ENCODE results near the gene POP5.

DNA sequence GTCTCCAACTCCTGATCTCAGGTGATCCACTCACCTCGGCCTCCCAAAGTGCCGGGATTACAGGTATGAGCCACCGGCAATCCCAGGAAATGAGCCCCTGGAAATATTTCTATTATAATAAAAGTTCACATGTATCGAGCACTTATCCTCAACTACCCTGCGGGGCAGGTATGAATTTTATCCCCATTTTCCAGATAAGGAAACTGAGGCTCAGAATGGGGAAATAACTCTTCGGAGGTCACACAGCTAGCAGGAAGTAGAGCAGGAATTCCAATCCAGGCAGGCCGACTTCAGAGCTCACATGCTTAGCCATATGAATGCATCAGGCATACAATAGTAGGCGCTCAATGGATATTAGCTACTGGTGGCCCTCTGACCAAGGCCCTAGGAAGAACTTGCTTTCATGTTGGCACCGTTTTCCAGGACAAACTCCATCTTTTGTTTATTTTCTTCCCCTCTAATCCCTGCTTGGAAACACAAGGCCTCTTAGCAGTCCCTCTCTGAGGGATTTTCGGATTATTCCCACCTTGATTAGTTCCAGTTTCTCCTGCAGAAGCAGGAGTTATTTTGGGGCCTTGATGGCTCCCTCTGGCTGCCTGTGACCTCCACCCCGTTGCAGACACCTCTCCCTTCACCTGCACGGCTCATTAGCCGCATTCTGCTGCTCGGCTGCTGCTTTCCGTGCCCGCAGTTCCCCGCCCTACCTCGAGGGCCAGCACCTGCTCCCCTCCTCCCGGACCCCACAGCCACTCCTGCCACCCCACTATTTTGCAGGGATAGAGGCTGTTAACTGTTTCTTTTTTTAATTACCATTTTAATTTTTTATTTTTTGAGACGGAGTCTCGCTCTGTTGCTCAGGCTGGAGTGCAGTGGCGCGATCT lies 18.7 kb upstream of the POP5 start:
- TF ChIP-seq, protein P1, sequence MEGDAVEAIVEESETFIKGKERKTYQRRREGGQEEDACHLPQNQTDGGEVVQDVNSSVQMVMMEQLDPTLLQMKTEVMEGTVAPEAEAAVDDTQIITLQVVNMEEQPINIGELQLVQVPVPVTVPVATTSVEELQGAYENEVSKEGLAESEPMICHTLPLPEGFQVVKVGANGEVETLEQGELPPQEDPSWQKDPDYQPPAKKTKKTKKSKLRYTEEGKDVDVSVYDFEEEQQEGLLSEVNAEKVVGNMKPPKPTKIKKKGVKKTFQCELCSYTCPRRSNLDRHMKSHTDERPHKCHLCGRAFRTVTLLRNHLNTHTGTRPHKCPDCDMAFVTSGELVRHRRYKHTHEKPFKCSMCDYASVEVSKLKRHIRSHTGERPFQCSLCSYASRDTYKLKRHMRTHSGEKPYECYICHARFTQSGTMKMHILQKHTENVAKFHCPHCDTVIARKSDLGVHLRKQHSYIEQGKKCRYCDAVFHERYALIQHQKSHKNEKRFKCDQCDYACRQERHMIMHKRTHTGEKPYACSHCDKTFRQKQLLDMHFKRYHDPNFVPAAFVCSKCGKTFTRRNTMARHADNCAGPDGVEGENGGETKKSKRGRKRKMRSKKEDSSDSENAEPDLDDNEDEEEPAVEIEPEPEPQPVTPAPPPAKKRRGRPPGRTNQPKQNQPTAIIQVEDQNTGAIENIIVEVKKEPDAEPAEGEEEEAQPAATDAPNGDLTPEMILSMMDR (conservative IDR thresholded peaks at IDR 0.05; ENCODE audit: low read depth in 2 of 2), result peak; percentile 7 to 23; a peak in 2 of 4 replicates
- no peak for TF ChIP-seq NANOG (IDR thresholded peaks at IDR 0.05; ENCODE audit: borderline replicate concordance)
- no peak for TF ChIP-seq EZH2 (IDR thresholded peaks at IDR 0.05; ENCODE audit: low read depth, unreplicated experiment)
- TF ChIP-seq, protein P2, sequence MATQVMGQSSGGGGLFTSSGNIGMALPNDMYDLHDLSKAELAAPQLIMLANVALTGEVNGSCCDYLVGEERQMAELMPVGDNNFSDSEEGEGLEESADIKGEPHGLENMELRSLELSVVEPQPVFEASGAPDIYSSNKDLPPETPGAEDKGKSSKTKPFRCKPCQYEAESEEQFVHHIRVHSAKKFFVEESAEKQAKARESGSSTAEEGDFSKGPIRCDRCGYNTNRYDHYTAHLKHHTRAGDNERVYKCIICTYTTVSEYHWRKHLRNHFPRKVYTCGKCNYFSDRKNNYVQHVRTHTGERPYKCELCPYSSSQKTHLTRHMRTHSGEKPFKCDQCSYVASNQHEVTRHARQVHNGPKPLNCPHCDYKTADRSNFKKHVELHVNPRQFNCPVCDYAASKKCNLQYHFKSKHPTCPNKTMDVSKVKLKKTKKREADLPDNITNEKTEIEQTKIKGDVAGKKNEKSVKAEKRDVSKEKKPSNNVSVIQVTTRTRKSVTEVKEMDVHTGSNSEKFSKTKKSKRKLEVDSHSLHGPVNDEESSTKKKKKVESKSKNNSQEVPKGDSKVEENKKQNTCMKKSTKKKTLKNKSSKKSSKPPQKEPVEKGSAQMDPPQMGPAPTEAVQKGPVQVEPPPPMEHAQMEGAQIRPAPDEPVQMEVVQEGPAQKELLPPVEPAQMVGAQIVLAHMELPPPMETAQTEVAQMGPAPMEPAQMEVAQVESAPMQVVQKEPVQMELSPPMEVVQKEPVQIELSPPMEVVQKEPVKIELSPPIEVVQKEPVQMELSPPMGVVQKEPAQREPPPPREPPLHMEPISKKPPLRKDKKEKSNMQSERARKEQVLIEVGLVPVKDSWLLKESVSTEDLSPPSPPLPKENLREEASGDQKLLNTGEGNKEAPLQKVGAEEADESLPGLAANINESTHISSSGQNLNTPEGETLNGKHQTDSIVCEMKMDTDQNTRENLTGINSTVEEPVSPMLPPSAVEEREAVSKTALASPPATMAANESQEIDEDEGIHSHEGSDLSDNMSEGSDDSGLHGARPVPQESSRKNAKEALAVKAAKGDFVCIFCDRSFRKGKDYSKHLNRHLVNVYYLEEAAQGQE (IDR thresholded peaks at IDR 0.05; ENCODE audit: unreplicated experiment), result no peak
